IMR-90 (cell line): ENCODE data around the gene BMERB1. TPM values are rescaled to one million over a fixed set of nuclear protein-coding genes. Genes with fewer than 3 reads are reported as not detected.
"Not testable (repeated sequence)": the region's sequence is repeated elsewhere in the genome, so short reads cannot be mapped to it uniquely, and the experiment has no call there.

Experiments used
- ATAC-seq: fragments of 200-7000 bp; cut with Tn5 transposase; 2 replicates; pipeline ENCODE4 v1.9.1; 2020; ENCODE audit warnings: low read depth, mild to moderate bottlenecking, moderate library complexity
- BruUV-seq: library from RNA; stranded (reverse); fragments of 400-500 nt; replicated peaks from 2 replicates; lab custom pipeline; 2021; lab: Mats Ljungman, UMichigan
- CTCF ChIA-PET: fragments of 300-600 bp; formaldehyde crosslinking; extraction: SDS; loops from one replicate; lab custom pipeline; 2021; ENCODE audit warnings: antibody characterized with exemption; lab: Yijun Ruan, JAX
- POLR2A ChIA-PET: fragments of 300-600 bp; sonication (Branson Sonifier 250); formaldehyde crosslinking; loops from one replicate; lab custom pipeline; 2022; ENCODE audit warnings: antibody characterized with exemption; ENCODE audit not compliant: unreplicated experiment; lab: Charles Lee
- DNase-seq: peaks from one replicate; pipeline ENCODE4 v3.0.0; 2013
- H2AFZ ChIP-seq: replicated peaks from 2 replicates; pipeline ENCODE3; 2013; ENCODE audit warnings: low read length, mild to moderate bottlenecking; ENCODE audit not compliant: poor library complexity
- H2AK5ac ChIP-seq: 2 replicates; pipeline ENCODE4 v1.6.1; 2013; ENCODE audit warnings: low read depth, low read length, inconsistent platforms
- H2AK9ac ChIP-seq: replicated peaks from 2 replicates; pipeline ENCODE3; 2013; ENCODE audit warnings: mild to moderate bottlenecking, low read depth, low read length, moderate library complexity; ENCODE audit not compliant: poor library complexity
- H2BK120ac ChIP-seq: 2 replicates; pipeline ENCODE4 v1.6.1; 2013; ENCODE audit warnings: low read depth, low read length, inconsistent platforms
- H2BK15ac ChIP-seq: 3 replicates; pipeline ENCODE4 v1.6.1; 2013; ENCODE audit warnings: low read depth, low read length, inconsistent platforms
- H2BK20ac ChIP-seq: 2 replicates; pipeline ENCODE4 v1.6.1; 2013; ENCODE audit warnings: low read depth, mild to moderate bottlenecking, inconsistent platforms, low read length, moderate library complexity
- H2BK5ac ChIP-seq: 2 replicates; pipeline ENCODE4 v1.6.1; 2013; ENCODE audit warnings: mild to moderate bottlenecking, low read depth, low read length, inconsistent platforms; ENCODE audit not compliant: poor library complexity, severe bottlenecking
- H3K14ac ChIP-seq: replicated peaks from 2 replicates; pipeline ENCODE4 v1.6.1; 2013; ENCODE audit warnings: low read depth, low read length, inconsistent platforms
- H3K18ac ChIP-seq: 2 replicates; pipeline ENCODE4 v1.6.1; 2013; ENCODE audit warnings: low read depth, low read length, control low read depth
- H3K23ac ChIP-seq: 2 replicates; pipeline ENCODE4 v1.6.1; 2013; ENCODE audit warnings: low read depth, low read length, inconsistent platforms
- H3K27ac ChIP-seq: 2 replicates; pipeline ENCODE4 v1.5.1; 2013; ENCODE audit warnings: mild to moderate bottlenecking, control low read depth, low read length; ENCODE audit not compliant: insufficient read depth
- H3K27me3 ChIP-seq: 2 replicates; pipeline ENCODE4 v1.6.1; 2013; ENCODE audit warnings: low read length; ENCODE audit not compliant: control insufficient read depth, insufficient read depth
- H3K36me3 ChIP-seq: 2 replicates; pipeline ENCODE4 v1.6.1; 2013; ENCODE audit warnings: low read length, mixed read lengths; ENCODE audit not compliant: control insufficient read depth, insufficient read depth
- H3K4ac ChIP-seq: 2 replicates; pipeline ENCODE4 v1.6.1; 2013; ENCODE audit warnings: low read depth, low read length, inconsistent platforms
- H3K4me1 ChIP-seq: 2 replicates; pipeline ENCODE4 v1.6.1; 2013; ENCODE audit warnings: low read length, mixed read lengths; ENCODE audit not compliant: control insufficient read depth, insufficient read depth
- H3K4me2 ChIP-seq: 2 replicates; pipeline ENCODE4 v1.6.1; 2013; ENCODE audit warnings: low read depth, mild to moderate bottlenecking, control low read depth, low read length, moderate library complexity
- H3K4me3 ChIP-seq: 2 replicates; pipeline ENCODE4 v1.5.1; 2013; ENCODE audit warnings: low read depth, mild to moderate bottlenecking, control low read depth, low read length, moderate library complexity; ENCODE audit not compliant: insufficient read depth
- H3K56ac ChIP-seq: 2 replicates; pipeline ENCODE4 v1.6.1; 2013; ENCODE audit warnings: low read length, inconsistent platforms; ENCODE audit not compliant: insufficient read depth; ENCODE audit errors: extremely low read depth
- H3K79me1 ChIP-seq, 2 experiments: 2 replicates each; pipeline ENCODE4 v1.6.1; 2013; ENCODE audit warnings: low read length in 2 of 2, inconsistent platforms in 1 of 2, low read depth in 1 of 2
- H3K9ac ChIP-seq: 2 replicates; pipeline ENCODE4 v1.6.1; 2013; ENCODE audit warnings: low read depth, low read length, control low read depth
- H3K9me1 ChIP-seq: 2 replicates; pipeline ENCODE4 v1.6.1; 2013; ENCODE audit warnings: low read length, inconsistent platforms; ENCODE audit not compliant: insufficient read depth
- H3K9me3 ChIP-seq: 2 replicates; pipeline ENCODE4 v1.6.1; 2013; ENCODE audit warnings: low read length; ENCODE audit not compliant: control insufficient read depth, insufficient read depth
- H4K20me1 ChIP-seq: 2 replicates; pipeline ENCODE4 v1.6.1; 2013; ENCODE audit warnings: low read length, inconsistent platforms; ENCODE audit not compliant: insufficient read depth
- H4K5ac ChIP-seq: 2 replicates; pipeline ENCODE4 v1.6.1; 2013; ENCODE audit warnings: mild to moderate bottlenecking, low read depth, low read length, control low read depth
- H4K8ac ChIP-seq, 2 experiments: 2 replicates each; pipeline ENCODE4 v1.6.1; 2013; ENCODE audit warnings: low read depth in 2 of 2, low read length in 2 of 2, control low read depth in 1 of 2, inconsistent platforms in 1 of 2
- H4K91ac ChIP-seq: 2 replicates; pipeline ENCODE4 v1.6.1; 2013; ENCODE audit warnings: low read depth, low read length, inconsistent platforms; ENCODE audit not compliant: insufficient read depth
- WGBS, 2 experiments: methylation state at CpG; one replicate each; pipeline versions ENCODE4 v1.1.5 to v1.1.7; 2013; ENCODE audit warnings: missing lambda C conversion rate in 2 of 2; ENCODE audit not compliant: insufficient read length in 1 of 2; ENCODE audit errors: extremely low coverage in 2 of 2; 5-methylcytosine and 5-hydroxymethylcytosine counted together
- dilution Hi-C: fragments of 300-500 bp; cut with HindIII; formaldehyde crosslinking; loops from one replicate; pipeline ENCODE4 v1.14.3; 2018; ENCODE audit warnings: low sequenced_read_pairs; ENCODE audit not compliant: unreplicated experiment
- in situ Hi-C: fragments of 300-500 bp; cut with MboI; formaldehyde crosslinking; loops from 3 replicates; pipeline ENCODE4 v1.14.3; 2019; ENCODE audit warnings: low sequenced_read_pairs, inconsistent platforms, mixed read lengths
- intact Hi-C: fragments of 100-400 bp; cut with micrococcal nuclease; formaldehyde crosslinking; loops from 2 replicates; pipeline ENCODE4 v1.10.0; 2022
- polyA plus RNA-seq, 3 experiments: library from polyadenylated mRNA; depleted of rRNA; stranded (reverse); fragments of >200 nt; gene quantifications; 2 replicates each; pipeline ENCODE4 v1.2.3, GENCODE V29; 2012; ENCODE audit warnings: low replicate concordance in 1 of 3
- total RNA-seq: library from RNA; depleted of rRNA; stranded (reverse); fragments of >200 nt; gene quantifications from 2 replicates; pipeline ENCODE4 v1.2.3, GENCODE V29; 2012

The BMERB1 gene
- total and polyA plus RNA-seq, 2 of the 4 experiments (the other 2 are of a cell fraction), result 22.6 to 32.9 TPM

DNA sequence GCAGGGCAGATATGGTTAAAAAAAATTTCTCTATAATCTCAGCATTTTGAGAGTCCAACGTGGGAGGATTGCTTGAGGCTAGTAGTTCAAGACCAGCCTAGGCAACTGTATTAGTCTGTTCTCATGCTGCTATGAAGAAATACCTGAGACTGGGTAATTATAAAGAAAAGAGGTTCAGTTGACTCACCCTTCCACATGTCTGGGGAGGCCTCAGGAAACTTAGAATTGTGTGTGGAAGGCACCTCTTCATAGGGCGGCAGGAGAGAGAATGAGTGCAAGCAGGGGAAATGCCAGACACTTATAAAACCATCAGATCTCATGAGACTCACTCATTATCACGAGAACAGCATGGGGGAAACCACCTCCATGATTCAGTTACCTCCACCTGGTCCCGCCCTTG, 42.6 kb downstream of the BMERB1 start:
- ATAC-seq, H2BK20ac ChIP-seq, H4K91ac ChIP-seq, H4K8ac ChIP-seq, H3K9me3 ChIP-seq, H3K36me3 ChIP-seq, H3K9me1 ChIP-seq, H2BK15ac ChIP-seq, POLR2A ChIA-PET, intact Hi-C loops, H3K4me2 ChIP-seq, H3K14ac ChIP-seq, H2AK9ac ChIP-seq, H3K4me3 ChIP-seq, H3K56ac ChIP-seq, H3K27me3 ChIP-seq, BruUV-seq, H3K4me1 ChIP-seq, H2AK5ac ChIP-seq, H3K27ac ChIP-seq, H2BK120ac ChIP-seq, H4K20me1 ChIP-seq, H2BK5ac ChIP-seq, H3K23ac ChIP-seq, DNase-seq, H2AFZ ChIP-seq, CTCF ChIA-PET, H3K9ac ChIP-seq, H3K18ac ChIP-seq, H4K5ac ChIP-seq, H3K4ac ChIP-seq, dilution Hi-C loops: not testable (repeated sequence)
- no CpG with 5 or more reads among the region's 4 CpGs for WGBS, 2 experiments
- in situ Hi-C loops, result loop anchor here (5.0 kb wide), 1 partner anchor 35 kb away; no protein-coding TSS in a partner anchor
- H3K79me1 ChIP-seq, result peaks cover 9 to 52% of the 10 kb centered on the region in 2 experiments; a peak in 3 of 4 replicates
